GM18499 (cell line): ENCODE measurements around the gene ZDHHC1.

Source experiments
- ATAC-seq: cut with Tn5 transposase; IDR thresholded peaks from one replicate; pipeline ENCODE4 v1.9.1; 2021; ENCODE audit warnings: moderate number of reproducible peaks; ENCODE audit not compliant: insufficient read depth, unreplicated experiment

The ZDHHC1 gene

DNA sequence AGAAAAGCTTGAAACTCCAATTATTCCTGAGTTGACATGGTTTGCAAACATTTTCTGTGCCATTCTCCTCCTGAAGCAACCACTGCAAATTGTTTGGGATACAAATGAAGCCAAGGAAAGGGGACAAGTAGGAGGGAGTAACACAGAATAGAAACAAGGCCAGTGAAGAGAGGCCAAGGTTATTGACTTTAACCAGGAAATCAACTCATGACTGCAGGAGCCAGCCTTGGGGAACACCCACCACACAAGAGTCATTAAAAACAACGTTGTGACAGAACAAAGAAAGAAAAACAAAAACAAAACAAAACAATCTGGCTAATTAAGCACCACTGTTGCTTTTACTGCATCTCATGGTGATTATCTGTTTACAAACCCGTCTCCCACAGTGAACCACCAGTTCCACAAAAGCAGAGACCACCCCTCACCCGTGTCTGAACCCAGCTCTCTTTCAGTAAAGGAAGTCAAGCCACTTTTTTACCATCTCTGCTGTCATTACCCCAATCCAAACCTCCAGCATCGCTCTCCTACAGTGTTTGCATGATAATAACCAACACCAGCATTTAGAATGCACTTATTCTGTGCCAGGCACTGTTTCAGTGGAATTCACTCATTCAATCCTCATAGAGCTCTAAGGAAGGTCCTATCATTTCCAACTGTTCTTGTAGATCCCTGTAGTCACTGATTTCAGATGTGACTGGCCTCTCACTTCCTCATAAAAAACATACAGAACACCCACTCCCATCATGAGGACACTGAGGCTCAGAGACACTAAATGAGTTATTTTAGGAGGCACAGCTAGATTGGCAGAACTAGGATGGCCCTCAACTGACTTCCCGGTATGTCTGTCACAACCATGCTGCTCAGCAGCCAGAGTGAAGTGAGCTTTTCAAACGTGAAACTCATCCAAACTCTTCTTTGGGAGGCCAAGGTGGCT lies 2.0 kb downstream of the ZDHHC1 start:
- ATAC-seq, result no peak

GRCh38 chr16:67412294-67412693 lies 4.0 kb downstream of the ZDHHC1 start:
- no peak for ATAC-seq

DNA sequence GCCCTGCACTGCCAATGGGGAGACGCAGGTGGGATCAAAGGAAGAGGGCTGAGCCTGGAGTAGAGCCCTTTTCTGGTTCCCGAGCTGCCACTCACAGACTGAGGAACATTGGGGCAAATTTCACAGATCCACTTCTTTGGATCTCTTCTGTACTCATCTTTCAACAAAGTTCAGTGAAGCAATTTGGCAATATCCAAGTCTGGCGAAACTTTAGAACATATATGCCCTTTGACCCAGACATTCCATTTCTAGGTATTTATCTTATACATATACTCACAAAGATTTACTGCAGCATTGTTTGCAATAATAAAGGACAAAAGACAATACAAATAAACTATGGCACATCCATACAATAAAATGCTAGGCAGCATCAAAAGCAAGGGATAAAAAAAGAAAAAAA lies 4.9 kb downstream of the ZDHHC1 start:
- ATAC-seq, result no peak

DNA sequence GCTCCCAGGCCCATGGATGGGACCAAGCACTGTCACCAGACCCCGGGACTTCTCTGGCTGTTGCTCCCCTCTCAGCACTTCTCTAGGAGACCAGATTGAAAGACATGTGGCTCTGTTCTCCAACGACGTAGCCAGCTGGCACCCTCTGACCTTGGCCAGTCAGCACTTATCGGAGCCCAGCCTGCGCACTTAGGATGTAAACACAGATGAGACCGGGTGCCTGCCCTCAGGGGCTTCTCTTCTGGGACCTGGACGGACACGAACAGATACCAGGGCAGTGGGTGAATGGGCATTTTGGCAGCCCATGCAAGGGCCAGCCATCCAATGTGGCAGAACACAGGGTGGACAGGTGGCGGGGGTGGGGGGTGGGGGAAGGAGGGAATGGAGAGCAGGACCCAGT lies 6.6 kb downstream of the ZDHHC1 start:
- ATAC-seq, result no peak

GRCh38 chr16:67407788-67408452 lies 8.4 kb downstream of the ZDHHC1 start:
- ATAC-seq, result no peak

- ATAC-seq, result no peak
Measured at GRCh38 chr16:67407176-67407787, 9.0 kb downstream of the ZDHHC1 start.

- ATAC-seq, result no peak
Measured at GRCh38 chr16:67406111-67406971, 9.9 kb downstream of the ZDHHC1 start.

- no peak for ATAC-seq
Measured at GRCh38 chr16:67405336-67405735, 10.9 kb downstream of the ZDHHC1 start.

GRCh38 chr16:67404740-67405226 lies 11.5 kb downstream of the ZDHHC1 start:
- no peak for ATAC-seq

DNA sequence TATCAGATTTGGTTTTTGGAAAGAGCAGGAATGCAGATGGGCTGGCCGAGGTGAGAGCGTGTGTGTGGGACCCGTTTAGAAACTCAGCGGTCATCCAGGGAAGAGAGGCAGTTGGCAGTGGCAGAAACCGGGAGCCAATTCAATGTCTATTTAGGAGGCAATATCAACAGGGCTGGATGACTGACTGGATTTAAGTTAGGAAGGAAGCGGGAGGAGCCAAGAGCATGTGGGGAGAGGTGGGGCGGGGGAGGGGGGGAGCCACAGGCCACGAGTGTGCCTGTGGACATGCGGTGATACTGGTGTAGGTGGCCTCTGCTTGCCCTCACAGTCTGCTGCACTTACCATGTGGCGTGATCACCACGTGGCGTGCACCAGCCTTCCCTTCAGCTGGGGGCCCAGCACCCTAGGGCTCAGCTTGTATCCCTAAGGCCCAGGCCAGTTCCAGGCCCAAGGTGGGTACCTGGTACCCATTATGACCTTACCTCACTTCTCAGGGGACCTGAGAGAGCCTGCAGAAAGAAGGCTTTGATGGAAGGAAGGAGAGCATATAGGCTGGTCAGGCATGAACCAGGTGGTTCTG lies 12.2 kb downstream of the ZDHHC1 start:
- ATAC-seq, result no peak

DNA sequence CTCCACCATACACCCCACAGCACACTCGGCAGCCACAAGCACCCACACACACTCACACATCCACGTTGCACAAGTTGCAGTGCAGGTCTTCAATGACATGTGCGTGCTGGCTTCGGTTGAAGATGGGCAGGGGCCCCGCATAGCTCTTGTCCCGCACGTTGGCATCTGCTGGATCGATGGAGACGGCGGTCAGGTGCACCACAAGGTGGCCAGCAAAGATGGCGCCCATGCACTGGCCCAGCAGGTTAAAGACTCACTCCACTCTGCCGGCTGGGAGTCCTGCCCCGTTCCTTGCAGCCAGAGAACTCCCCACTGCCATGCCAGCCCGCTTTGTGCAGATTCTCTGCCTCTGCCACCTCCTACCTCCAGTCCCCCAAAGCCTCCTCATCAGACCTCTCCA lies 15.4 kb downstream of the ZDHHC1 start:
- no peak for ATAC-seq

DNA sequence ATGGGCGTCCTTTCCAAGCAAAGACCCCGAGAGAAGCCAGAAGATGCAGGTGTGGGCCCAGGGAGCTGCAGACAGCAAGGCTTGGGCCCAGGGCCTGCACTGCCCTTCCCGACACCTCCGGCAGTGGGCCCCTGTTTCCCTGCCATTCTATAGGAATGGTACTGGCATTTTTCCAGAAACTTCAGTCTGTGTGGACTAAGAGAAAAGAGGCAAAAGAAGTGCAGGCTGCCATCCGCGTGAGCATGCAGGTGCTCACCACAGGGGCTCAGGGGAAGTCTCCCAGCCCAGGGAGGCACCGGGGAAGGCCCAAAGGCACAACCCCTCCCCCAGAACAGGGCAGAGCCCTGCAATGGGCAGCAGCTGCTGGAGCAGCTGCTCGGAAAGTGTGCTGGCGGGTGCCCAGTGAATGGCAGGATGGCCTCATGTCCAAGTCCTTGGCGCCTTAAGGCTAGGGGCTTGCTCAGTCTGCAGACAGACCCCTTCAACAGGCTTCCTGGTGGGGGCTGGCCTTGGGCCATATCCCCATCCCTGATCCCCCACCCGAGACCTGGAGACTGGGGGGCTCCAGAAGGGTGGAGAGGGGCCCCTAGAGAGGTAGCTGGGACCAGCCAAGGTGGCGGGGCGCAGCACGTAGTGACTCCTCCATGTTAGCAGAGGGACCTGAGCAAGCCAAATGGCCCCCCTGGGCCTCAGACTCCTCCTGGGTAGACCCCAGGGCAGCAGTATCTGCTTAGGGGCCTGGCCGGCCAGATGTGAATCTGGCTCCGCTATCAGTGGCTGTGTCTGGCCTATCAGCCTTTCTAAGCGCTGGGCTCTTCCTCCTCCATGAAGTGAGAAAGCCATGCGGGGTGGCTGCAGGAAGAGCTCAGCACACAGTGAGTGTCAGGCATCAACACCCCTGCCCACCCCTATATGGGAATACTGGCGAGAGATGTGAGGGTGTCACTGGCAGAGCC lies 16.2 kb downstream of the ZDHHC1 start:
- ATAC-seq, result no peak

DNA sequence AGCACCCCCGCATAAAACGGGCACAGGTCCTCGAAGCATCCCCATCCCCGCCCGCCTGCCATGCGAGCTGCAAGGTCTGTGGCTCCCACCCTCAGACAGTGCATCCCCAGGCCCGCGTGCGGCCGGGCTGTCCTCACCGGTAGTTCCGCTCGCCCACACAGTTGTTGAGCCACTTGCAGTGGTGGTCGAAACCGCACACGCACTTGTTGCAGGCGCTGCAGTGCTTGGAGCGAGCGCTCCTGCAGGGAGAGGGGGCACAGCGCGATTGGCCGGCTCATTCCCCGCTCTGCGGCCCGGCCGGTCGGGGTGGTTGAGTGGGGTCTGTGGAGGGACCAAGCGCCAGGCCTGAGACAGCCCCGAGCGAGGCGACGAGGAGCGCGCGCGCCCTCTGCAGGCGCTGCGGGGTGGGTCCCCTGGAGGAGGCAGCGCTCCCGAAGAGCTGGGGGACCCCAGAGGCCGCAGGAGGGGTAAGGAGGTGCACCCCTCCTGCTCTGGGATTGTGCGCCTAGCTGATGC lies 17.0 kb downstream of the ZDHHC1 start:
- no peak for ATAC-seq

- ATAC-seq, result no peak
Measured at GRCh38 chr16:67398546-67399217, 17.6 kb downstream of the ZDHHC1 start.

GRCh38 chr16:67397812-67398545 lies 18.3 kb downstream of the ZDHHC1 start:
- no peak for ATAC-seq

GRCh38 chr16:67397036-67397801 lies 19.1 kb downstream of the ZDHHC1 start:
- no peak for ATAC-seq
